Rectal smooth muscle tissue (tissue), 1 donor: ENCODE measurements around the gene NPW.

Experiments used
- H3K27ac ChIP-seq: one replicate; pipeline ENCODE4 v1.7.0; 2013; ENCODE audit warnings: low read depth, low read length, inconsistent platforms
- H3K27me3 ChIP-seq: one replicate; pipeline ENCODE4 v1.7.0; 2013; ENCODE audit warnings: low read length; ENCODE audit not compliant: control insufficient read depth, insufficient read depth
- H3K36me3 ChIP-seq: one replicate; pipeline ENCODE4 v1.7.0; 2013; ENCODE audit warnings: low read length; ENCODE audit not compliant: control insufficient read depth, insufficient read depth
- H3K4me1 ChIP-seq: one replicate; pipeline ENCODE4 v1.7.0; 2013; ENCODE audit warnings: low read length; ENCODE audit not compliant: control insufficient read depth, insufficient read depth
- H3K4me3 ChIP-seq: one replicate; pipeline ENCODE4 v1.7.0; 2013; ENCODE audit warnings: low read length
- H3K9ac ChIP-seq: one replicate; pipeline ENCODE4 v1.7.0; 2013; ENCODE audit warnings: low read length

The NPW gene

GRCh38 chr16:1979271-1980029 lies 40.1 kb upstream of the NPW start:
- H3K4me1 ChIP-seq = no peaks in the 10 kb centered on the region
- H3K27me3 ChIP-seq = peaks cover 17% of the 10 kb centered on the region

DNA sequence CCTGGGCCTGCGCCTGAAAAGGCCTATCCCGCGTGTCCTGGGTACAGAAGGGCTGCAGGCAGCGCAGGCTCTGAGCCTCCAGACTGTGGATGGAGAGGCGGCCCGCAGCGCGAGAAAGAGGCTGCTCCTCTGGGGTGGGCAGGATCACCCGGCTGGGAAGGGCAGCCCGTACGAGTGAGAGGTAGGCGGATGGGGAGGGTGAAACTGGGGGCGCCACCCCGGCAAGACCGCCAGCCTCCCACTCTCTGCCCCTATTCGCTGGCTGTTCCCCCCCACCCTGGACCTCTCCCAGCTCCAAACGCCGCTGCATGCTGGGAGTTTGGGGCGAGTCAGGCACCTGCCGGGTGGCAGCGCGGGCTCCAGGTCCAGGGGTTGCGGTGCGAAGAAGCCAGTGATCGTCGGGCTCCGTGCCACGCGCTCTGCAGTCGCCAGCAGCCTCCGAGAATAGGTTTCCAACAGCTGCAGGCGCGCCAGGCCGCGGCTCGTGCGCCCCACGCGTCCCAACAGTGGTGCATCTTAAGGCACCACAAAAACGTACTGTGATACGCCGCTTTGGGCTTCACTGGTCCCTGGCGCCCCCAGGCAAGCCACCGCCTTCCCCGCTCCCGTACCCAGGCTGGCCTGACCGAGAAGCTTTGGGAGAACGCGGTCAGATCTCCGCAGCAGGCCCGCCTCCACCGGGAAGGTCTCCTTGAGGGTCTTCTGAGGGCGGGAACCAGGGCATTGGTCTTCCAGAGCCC lies 39.4 kb upstream of the NPW start:
- Histone ChIP-seq H3K27me3 (peaks cover 17% of the 10 kb centered on the region), H3K27ac (no peak overlapping the region), H3K4me1 (peaks cover 7% of the 10 kb centered on the region), H3K4me3 (peak overlapping the region; percentile 19), H3K9ac (no peak overlapping the region), H3K36me3 (peaks cover 18% of the 10 kb centered on the region)

More at GRCh38 chr16:1979271-1980029, 40.1 kb upstream of the NPW start:
- Histone ChIP-seq H3K36me3 (peaks cover 26% of the 10 kb centered on the region), H3K27ac (no peak overlapping the region), H3K4me3 (peak overlapping the region; percentile 19), H3K9ac (no peak overlapping the region)

DNA sequence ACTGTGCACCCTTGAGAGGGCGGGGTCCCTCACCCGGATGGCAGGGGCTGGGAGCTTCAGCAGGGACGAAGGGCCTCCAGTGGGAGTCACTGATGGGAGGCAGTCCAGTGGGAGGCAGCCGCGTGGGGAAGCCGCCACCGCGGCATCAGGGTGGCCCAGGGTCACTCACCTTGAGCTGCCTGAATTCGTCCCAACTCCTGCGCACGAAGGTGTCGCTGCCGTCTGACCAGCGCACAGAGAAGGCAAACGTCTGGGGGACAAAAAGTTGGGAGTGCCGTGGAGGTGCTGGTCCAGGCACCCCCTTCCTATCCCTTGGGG lies 38.9 kb upstream of the NPW start:
- peak overlapping the region; percentile 18 for H3K4me3 ChIP-seq

DNA sequence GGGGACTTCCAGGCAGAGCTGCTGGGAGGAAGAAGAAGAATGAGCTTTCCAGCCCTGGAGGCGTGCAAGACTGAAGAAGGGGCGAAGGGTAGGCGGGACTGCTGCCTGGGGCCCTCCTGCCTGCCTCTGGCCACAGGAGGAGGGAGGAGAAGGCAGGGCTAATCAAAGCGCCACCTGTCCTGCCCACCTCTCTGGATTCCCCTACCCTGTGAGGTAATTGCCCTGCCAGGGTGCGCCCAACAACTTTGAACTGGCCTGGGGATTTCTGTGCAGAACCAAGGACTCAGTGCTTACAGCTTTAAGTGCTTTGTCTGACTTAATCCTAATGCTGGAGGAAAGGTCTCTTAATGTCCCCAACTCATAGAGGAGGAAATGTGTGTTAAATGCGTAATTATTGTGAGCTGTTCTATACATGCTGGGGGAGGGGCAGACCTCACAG lies 38.2 kb upstream of the NPW start, which contains the start of gene NOXO1:
NOXO1 (minus strand) TSS at position 72 of the 439 bp plus-strand sequence. CDS start 290 bp downstream, outside the sequence.
- H3K27me3 ChIP-seq = peaks cover 17% of the 10 kb centered on the region
- peaks cover 7% of the 10 kb centered on the region for H3K4me1 ChIP-seq

More for the DNA sequence above, 38.9 kb upstream of the NPW start:
- Histone ChIP-seq H3K27ac (no peak overlapping the region), H3K36me3 (peaks cover 13% of the 10 kb centered on the region), H3K4me1 (peaks cover 7% of the 10 kb centered on the region), H3K27me3 (peaks cover 17% of the 10 kb centered on the region), H3K9ac (no peak overlapping the region)

DNA sequence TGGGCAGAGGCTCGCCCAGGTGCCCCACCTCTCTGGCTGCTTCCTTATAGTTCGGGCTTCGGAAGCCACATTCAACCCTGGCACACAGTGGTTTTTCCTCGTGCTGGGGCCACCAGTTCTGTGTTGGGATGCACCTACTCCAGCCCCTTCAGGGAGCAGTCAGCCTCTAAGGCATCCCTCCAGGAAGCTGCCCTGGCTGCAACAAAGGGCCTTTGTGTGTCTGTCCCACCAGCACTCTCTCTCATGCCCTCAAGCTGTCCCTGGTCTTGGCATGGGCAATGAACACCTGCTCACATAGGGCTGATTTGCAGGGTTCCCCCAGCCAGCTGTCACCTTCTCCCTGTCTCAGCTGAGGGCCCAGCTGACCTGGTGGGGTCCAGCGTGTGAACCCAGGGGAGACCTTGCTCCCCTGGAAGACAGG lies 37.6 kb upstream of the NPW start:
- Histone ChIP-seq H3K4me3 (no peak overlapping the region), H3K27ac (no peak overlapping the region), H3K9ac (no peak overlapping the region), H3K27me3 (peaks cover 17% of the 10 kb centered on the region), H3K36me3 (peaks cover 8% of the 10 kb centered on the region), H3K4me1 (peaks cover 7% of the 10 kb centered on the region)

More for the DNA sequence above, 38.2 kb upstream of the NPW start, which contains the start of gene NOXO1:
- H3K36me3 ChIP-seq = peaks cover 9% of the 10 kb centered on the region
- no peak within 1 kb of the TSS for H3K9ac ChIP-seq
- no peak within 1 kb of the TSS for H3K27ac ChIP-seq
- H3K4me3 ChIP-seq = peak within 1 kb of the TSS; percentile 18

DNA sequence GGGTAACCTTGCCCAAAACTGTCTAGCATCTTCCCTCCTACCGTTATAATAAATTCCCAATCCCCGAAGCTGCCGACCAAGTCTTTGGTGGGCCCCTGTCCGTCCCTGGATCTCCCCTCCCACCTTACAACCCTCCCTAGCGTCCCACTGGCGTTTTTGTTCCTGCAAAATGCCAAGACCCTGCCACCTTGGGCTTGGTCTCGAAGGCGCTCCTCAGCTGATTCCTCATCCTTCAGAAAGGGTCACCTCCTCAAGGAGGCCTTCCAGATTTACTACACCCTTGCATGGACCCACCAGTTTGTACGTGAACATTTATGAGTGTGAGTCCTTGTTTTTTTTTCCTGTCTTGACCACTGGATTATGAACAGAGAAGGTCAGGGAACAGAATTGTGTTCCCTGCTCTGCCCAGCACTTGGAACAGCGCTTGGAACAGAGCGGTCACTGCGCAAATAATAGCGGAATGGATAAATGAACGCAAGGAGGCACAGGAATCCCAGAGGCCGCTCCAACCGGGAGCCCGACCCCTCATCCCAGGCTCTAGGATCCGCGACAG lies 36.5 kb upstream of the NPW start:
- Histone ChIP-seq H3K27ac (peak overlapping the region; percentile 51), H3K27me3 (peaks cover 17% of the 10 kb centered on the region)

DNA sequence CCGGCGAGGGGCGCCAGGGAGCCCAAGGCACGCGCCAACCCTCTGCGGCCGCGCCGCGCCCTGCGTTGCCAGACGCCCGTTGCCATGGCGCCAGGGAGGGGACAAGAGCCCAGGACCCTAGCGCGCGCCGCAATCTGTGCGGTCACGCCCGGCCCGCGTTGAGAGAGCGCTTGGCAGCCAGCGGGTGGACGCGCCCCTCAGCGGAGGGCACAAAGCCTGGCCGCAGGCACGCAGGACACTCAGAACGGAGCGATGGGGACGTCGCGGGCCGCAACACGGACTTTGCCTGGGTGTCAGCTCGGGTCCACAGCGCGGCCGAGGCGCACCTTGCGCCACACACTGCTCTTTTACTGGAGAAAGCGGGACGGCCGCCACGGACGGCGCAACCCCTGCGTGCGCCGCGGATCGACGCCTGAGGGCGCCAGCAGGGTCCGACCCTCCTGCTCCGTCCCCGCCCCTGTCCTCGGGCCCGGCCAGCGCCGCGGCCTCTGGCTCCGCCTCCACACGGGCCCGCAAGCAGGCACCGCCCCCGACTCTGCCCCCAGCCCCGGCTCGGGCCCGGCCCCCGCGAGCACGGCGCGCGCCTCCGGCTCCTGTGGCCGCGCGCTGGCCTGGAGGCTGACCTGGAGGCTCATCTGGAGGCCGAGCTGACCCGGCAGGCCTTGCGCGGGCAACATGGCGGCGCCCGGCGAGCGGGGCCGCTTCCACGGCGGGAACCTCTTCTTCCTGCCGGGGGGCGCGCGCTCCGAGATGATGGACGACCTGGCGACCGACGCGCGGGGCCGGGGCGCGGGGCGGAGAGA lies 35.8 kb upstream of the NPW start, which contains the start of gene GFER:
GFER (plus strand) TSS at position 650 of the 803 bp plus-strand sequence; CDS start at position 676, 26 bp downstream.
- peak within 1 kb of the TSS; percentile 74 for H3K4me3 ChIP-seq
- peaks cover 7% of the 10 kb centered on the region for H3K4me1 ChIP-seq
- H3K9ac ChIP-seq = peak within 1 kb of the TSS; percentile 51
- peaks cover 7% of the 10 kb centered on the region for H3K36me3 ChIP-seq
- H3K27me3 ChIP-seq = peaks cover 20% of the 10 kb centered on the region
- peak within 1 kb of the TSS; percentile 51 for H3K27ac ChIP-seq

More for the DNA sequence above, 36.5 kb upstream of the NPW start:
- Histone ChIP-seq H3K36me3 (peaks cover 9% of the 10 kb centered on the region), H3K9ac (no peak overlapping the region), H3K4me3 (peak overlapping the region; percentile 74), H3K4me1 (peaks cover 7% of the 10 kb centered on the region)

DNA sequence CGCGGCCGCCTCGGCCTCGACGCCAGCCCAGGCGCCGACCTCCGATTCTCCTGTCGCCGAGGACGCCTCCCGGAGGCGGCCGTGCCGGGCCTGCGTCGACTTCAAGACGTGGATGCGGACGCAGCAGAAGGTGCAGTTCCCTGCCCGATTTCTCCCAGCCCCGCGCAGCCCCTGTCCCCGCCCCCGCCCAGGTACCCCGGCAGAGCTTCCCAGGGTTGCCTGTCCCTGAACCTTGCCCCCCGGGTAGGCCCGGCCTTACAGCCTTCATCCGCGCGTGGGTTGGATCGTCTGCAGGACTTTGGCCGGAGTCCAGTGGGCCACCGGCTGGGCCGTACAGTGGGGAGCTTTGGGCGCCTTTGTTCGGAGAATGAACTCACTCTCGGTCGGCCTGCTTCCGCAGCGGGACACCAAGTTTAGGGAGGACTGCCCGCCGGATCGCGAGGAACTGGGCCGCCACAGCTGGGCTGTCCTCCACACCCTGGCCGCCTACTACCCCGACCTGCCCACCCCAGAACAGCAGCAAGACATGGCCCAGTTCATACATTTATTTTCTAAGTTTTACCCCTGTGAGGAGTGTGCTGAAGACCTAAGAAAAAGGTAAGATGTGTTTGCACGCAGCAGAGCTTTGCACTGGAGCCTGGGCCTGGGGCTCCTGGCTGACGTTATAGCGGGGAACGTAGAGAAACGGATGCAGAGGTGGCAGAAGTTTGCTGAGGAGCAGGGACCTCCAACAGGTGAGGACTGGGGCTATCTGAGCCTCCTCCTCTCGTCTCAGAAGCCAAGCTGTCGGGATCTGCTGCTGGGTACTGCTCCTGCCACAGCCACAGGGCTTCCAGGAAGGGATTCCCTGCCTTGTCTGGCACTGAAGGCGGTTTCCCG lies 35.0 kb upstream of the NPW start:
- Histone ChIP-seq H3K27ac (peak overlapping the region; percentile 51), H3K36me3 (peaks cover 7% of the 10 kb centered on the region), H3K4me3 (peak overlapping the region; percentile 74), H3K9ac (peak overlapping the region; percentile 51), H3K4me1 (peaks cover 7% of the 10 kb centered on the region), H3K27me3 (peaks cover 23% of the 10 kb centered on the region)

DNA sequence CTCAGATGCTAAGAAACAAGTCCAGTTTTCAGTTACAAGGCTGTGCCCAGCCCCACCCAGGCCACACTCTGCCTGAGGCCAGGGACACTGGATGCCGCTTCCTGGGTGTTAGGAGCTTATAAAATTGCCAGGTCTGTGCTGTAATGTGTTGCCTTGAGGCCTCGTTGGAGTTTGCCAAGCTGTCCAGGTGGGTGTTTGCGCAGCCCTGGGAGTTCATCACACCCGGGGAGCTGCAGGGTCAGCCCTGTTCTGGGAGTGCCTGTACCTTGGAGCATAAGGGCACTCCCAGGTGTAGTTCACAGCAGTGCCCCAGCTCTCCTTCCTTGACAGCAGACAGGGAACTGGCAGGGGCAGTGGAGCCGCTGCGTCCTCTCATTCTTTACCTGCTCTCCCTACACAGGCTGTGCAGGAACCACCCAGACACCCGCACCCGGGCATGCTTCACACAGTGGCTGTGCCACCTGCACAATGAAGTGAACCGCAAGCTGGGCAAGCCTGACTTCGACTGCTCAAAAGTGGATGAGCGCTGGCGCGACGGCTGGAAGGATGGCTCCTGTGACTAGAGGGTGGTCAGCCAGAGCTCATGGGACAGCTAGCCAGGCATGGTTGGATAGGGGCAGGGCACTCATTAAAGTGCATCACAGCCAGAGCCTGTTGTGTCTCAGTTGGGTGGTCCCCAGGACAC lies 34.0 kb upstream of the NPW start:
- peak overlapping the region; percentile 74 for H3K4me3 ChIP-seq
- H3K4me1 ChIP-seq = peaks cover 7% of the 10 kb centered on the region
- no peak overlapping the region for H3K27ac ChIP-seq
- peaks cover 7% of the 10 kb centered on the region for H3K36me3 ChIP-seq
- peak overlapping the region; percentile 51 for H3K9ac ChIP-seq
- peaks cover 25% of the 10 kb centered on the region for H3K27me3 ChIP-seq

DNA sequence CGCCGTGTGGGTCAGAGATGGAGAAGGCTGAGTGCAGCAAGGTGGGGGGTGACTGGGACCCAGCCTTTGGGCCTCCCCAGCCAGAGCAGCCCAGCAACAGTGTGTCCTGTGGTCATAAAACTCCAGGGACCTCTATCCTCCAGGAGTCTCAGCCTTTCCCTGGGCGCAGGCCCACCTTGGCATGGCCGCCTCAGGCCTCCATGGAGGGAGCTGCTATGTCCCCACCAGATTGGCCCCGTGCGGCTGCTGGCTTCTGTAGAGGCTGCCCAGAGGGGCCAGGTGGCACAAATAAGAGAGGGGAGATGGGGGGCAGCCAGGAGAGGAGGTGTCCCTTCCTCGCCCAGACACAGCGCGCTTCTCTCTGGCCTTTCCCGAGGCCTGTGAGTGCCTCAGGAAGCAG lies 32.4 kb upstream of the NPW start:
- no peak overlapping the region for H3K4me3 ChIP-seq

More for the DNA sequence above, 32.4 kb upstream of the NPW start:
- Histone ChIP-seq H3K4me1 (peaks cover 7% of the 10 kb centered on the region), H3K27me3 (peaks cover 26% of the 10 kb centered on the region), H3K36me3 (peaks cover 7% of the 10 kb centered on the region), H3K9ac (no peak overlapping the region), H3K27ac (no peak overlapping the region)
